Mammary epithelial cell (primary cell): Measurements from ENCODE around the gene OR51I2.

Experiments
- EZH2 ChIP-seq: IDR thresholded peaks from 2 replicates; pipeline ENCODE4 v1.6.1; 2012; ENCODE audit warnings: low read length, inconsistent platforms, borderline replicate concordance
- TF ChIP-seq, protein P1 (sequence below), 2 donors: IDR thresholded peaks in 1 of 2; conservative IDR thresholded peaks in 1 of 2; 2 replicates each; pipeline ENCODE4 v1.5.1; 2011 to 2012; ENCODE audit warnings: inconsistent platforms in 2 of 2, low read length in 2 of 2, mild to moderate bottlenecking in 2 of 2, control low read depth in 1 of 2, low read depth in 1 of 2; ENCODE audit not compliant: insufficient read depth in 1 of 2; ENCODE audit errors: extremely low read depth in 1 of 2

DNA sequence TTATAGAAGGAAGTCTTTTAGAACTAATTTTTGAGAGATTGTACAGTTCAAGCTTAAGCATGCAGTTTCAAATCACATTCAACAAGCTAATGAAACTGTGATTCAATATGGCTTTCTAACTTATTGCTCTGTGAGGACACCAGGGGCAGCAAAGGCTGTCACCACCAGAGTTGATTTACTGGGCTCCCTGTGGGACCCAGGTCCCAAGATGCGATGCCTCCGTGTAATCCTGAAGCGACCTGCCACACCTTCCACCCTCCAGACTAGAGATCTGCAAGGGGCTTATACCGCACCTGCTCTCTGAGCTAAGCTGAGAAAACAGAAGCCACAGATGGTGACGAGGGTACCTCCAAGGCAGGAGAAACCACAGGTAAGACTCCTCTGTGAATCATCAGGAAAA, 28.1 kb upstream of the OR51I2 start:
- TF ChIP-seq, protein P1, sequence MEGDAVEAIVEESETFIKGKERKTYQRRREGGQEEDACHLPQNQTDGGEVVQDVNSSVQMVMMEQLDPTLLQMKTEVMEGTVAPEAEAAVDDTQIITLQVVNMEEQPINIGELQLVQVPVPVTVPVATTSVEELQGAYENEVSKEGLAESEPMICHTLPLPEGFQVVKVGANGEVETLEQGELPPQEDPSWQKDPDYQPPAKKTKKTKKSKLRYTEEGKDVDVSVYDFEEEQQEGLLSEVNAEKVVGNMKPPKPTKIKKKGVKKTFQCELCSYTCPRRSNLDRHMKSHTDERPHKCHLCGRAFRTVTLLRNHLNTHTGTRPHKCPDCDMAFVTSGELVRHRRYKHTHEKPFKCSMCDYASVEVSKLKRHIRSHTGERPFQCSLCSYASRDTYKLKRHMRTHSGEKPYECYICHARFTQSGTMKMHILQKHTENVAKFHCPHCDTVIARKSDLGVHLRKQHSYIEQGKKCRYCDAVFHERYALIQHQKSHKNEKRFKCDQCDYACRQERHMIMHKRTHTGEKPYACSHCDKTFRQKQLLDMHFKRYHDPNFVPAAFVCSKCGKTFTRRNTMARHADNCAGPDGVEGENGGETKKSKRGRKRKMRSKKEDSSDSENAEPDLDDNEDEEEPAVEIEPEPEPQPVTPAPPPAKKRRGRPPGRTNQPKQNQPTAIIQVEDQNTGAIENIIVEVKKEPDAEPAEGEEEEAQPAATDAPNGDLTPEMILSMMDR (conservative IDR thresholded peaks at IDR 0.05 in 1 of 2, IDR thresholded peaks at IDR 0.05 in 1 of 2; ENCODE audit: extremely low read depth in 1 of 2, insufficient read depth in 1 of 2, low read depth in 1 of 2, low read length in 2 of 2): no peak
- TF ChIP-seq EZH2: no peak
